Skin of body (tissue), 2 donors: Measurements from ENCODE around the gene FBXW8. TPM values are rescaled to one million over a fixed set of nuclear protein-coding genes. Genes with fewer than 3 reads are reported as not detected.

ENCODE experiments used
- DNase-seq: peaks from one replicate; lab custom pipeline; 2025; lab: John Stamatoyannopoulos, UW
- total RNA-seq: library from RNA; depleted of rRNA; stranded (reverse); fragments of >200 nt; gene quantifications from one replicate; pipeline ENCODE4 v1.2.3, GENCODE V29; 2014

The FBXW8 gene
- total RNA-seq, 1 donor from 2014 or later, result 11.1 TPM

GRCh38 chr12:116924558-116925453 lies 14.1 kb downstream of the FBXW8 start:
- DNase-seq, result no peak

GRCh38 chr12:116926283-116927243 lies 15.8 kb downstream of the FBXW8 start:
- DNase-seq, result no peak

- no peak for DNase-seq
Observed at GRCh38 chr12:116927244-116927940, 16.6 kb downstream of the FBXW8 start.

GRCh38 chr12:116928504-116928903 lies 17.8 kb downstream of the FBXW8 start:
- no peak for DNase-seq

- DNase-seq, result no peak
Observed at GRCh38 chr12:116929885-116930284, 19.1 kb downstream of the FBXW8 start.

- DNase-seq, result no peak
Observed at GRCh38 chr12:116931665-116932064, 20.9 kb downstream of the FBXW8 start.

- peak; percentile 67 for DNase-seq
Observed at GRCh38 chr12:116933091-116933490, 22.3 kb downstream of the FBXW8 start.

GRCh38 chr12:116933512-116934246 lies 22.9 kb downstream of the FBXW8 start:
- no peak for DNase-seq

GRCh38 chr12:116934908-116935705 lies 24.4 kb downstream of the FBXW8 start:
- no peak for DNase-seq

- peak; percentile 27 for DNase-seq
Observed at GRCh38 chr12:116937640-116938039, 26.9 kb downstream of the FBXW8 start.

GRCh38 chr12:116939734-116940133 lies 29.0 kb downstream of the FBXW8 start:
- no peak for DNase-seq

- DNase-seq, result no peak
Observed at GRCh38 chr12:116941188-116941587, 30.4 kb downstream of the FBXW8 start.

GRCh38 chr12:116943419-116944372 lies 32.9 kb downstream of the FBXW8 start:
- no peak for DNase-seq

- DNase-seq, result no peak
Observed at GRCh38 chr12:116945886-116946550, 35.3 kb downstream of the FBXW8 start.

GRCh38 chr12:116948298-116948697 lies 37.5 kb downstream of the FBXW8 start:
- DNase-seq, result no peak

GRCh38 chr12:116950628-116951325 lies 40.0 kb downstream of the FBXW8 start:
- DNase-seq, result no peak

GRCh38 chr12:116954710-116955381 lies 44.1 kb downstream of the FBXW8 start:
- DNase-seq, result no peak
